A549 (cell line): ENCODE data around the gene ANXA9.

Experiments
- EP300 ChIP-seq, 2 experiments: fragments of >200 bp; sonication (Bioruptor Twin); formaldehyde crosslinking; IDR thresholded peaks; 2 replicates in 1 of 2; 3 replicates in 1 of 2; pipeline ENCODE4 v1.6.1; 2016 to 2017
- SMC3 ChIP-seq: fragments of >200 bp; sonication (Bioruptor Twin); formaldehyde crosslinking; IDR thresholded peaks from 3 replicates; pipeline ENCODE4 v1.6.1; 2018; ENCODE audit warnings: inconsistent platforms

DNA sequence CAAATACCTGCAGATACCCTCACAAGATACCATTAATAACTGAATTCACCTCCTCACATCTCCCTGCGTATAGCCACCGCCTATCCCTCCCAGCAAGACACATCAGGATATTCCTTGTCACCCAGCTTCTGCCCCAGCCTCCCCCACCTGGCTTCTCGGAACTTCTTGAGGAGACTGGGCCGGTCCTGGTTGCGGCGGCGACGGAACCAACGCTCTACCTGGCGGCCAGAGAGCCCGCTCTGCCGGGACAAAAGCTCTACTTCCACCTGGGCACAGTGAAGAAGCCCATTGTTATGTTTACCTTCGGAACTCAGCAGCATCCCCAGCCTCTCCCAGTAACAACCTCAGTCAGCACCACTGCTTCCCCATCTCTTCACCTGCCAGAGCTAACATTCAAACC lies 14.2 kb upstream of the ANXA9 start:
- TF ChIP-seq EP300 (IDR thresholded peaks at IDR 0.05) (no peak), SMC3 (no peak)
